Stimulated activated CD8-positive, alpha-beta memory T cell treated with anti-CD3 and anti-CD28 coated beads, Interleukin-15, amount 100 ng/mL, for 48 hours (primary cell): ENCODE results near the gene CATSPER3.

ENCODE experiments used
- DNase-seq, 2 donors: peaks; one replicate each; pipeline ENCODE4 v3.0.0-alpha.2; 2020; ENCODE audit warnings: low read depth in 2 of 2

The CATSPER3 gene

GRCh38 chr5:135041145-135041587, 73.5 kb downstream of the CATSPER3 start:
- DNase-seq: no peak

DNA sequence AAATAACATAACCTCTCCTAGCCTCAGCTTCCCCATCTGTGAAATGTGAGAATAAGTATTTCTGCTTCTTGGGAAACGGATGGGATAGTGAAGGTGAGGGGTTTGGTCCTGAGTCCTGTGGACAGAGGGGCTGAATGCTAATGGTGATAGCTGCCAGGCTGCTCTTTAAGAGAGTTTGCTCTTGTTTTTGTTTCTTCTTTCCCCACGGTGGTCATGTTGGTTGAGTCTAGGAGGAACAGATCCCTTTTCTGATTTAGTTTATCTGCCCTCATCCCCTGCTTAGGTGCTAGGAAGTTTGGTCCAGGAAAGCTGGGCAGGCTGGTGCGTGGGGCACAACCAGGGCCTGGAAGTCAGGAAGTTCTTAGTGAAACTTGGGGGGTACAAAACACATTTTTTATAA, 74.0 kb downstream of the CATSPER3 start:
- no peak for DNase-seq

GRCh38 chr5:135042595-135042994, 74.9 kb downstream of the CATSPER3 start:
- DNase-seq: no peak

- no peak for DNase-seq
Observed at GRCh38 chr5:135045488-135045887, 77.8 kb downstream of the CATSPER3 start.

GRCh38 chr5:135046661-135047346, 79.1 kb downstream of the CATSPER3 start:
- DNase-seq: no peak

- no peak for DNase-seq
Observed at GRCh38 chr5:135047347-135047695, 79.6 kb downstream of the CATSPER3 start.

GRCh38 chr5:135048286-135048685, 80.6 kb downstream of the CATSPER3 start:
- DNase-seq: no peak

DNA sequence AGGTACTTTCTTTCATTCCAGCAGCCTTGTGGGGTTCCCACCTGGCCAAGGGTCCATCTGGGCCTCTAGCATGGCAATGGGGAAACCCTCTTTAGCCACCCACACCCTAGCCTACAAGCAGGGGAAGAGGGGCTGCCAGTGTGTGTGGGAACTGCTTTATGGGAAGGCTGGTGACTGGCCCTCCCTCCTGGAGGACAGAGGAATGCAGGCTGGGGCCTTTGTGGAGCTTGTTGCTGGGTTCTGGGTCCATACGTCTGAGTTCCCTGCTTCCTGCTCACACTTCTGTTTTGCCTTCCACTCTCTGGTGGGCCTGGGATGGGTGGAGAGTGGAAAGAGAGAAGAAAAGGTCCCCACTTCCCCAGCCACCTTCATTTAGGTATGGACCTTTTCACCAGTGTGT, 81.2 kb downstream of the CATSPER3 start:
- DNase-seq: no peak

- DNase-seq: no peak
Observed at GRCh38 chr5:135050244-135050767, 82.6 kb downstream of the CATSPER3 start.

GRCh38 chr5:135051399-135051798, 83.7 kb downstream of the CATSPER3 start:
- no peak for DNase-seq

- no peak for DNase-seq
Observed at GRCh38 chr5:135051872-135052271, 84.2 kb downstream of the CATSPER3 start.

GRCh38 chr5:135052511-135053145, 84.9 kb downstream of the CATSPER3 start:
- no peak for DNase-seq

GRCh38 chr5:135053278-135053677, 85.6 kb downstream of the CATSPER3 start:
- DNase-seq: no peak

GRCh38 chr5:135053989-135054388, 86.3 kb downstream of the CATSPER3 start:
- no peak for DNase-seq

DNA sequence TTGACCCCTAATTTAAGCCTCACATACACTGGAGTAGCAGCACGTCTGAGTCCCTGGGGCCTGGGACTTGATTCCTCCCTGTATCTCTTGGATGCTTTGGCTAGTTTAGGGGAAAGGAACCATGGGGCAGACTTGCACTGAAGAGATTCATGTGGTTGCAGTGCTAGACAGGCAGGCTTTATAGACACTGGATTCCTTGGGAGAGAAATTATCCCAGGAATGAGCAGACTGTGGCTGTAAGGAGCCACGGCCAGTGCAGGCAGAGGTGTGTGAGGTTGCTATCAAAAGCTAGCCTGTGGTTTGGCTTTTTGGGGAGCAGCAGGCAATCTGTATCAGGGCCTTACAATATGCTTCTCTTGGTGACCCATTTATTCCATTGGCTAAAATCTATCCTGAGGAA, 86.8 kb downstream of the CATSPER3 start:
- DNase-seq: no peak

- DNase-seq: no peak
Observed at GRCh38 chr5:135055396-135055795, 87.7 kb downstream of the CATSPER3 start.

- no peak for DNase-seq
Observed at GRCh38 chr5:135056316-135057030, 88.8 kb downstream of the CATSPER3 start.

DNA sequence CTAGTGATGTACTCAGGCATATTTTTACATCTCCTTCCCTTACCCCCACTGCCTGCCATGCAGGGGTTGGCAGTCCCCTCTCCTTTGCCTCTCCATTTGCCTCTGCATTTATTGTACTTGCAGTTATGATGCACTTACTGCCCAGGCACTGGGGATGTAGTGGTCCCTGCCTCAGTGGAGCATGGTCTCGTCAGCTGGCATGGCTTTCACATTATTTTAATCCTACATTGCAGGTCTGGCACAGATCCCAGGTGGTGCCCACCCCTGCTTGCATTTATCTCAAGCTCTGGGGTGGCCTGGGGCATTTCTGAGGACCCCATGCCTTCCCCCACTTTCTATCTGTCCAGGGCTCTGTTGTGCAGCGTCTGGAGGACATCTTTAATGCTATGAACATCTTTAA, 89.5 kb downstream of the CATSPER3 start:
- DNase-seq: no peak

DNA sequence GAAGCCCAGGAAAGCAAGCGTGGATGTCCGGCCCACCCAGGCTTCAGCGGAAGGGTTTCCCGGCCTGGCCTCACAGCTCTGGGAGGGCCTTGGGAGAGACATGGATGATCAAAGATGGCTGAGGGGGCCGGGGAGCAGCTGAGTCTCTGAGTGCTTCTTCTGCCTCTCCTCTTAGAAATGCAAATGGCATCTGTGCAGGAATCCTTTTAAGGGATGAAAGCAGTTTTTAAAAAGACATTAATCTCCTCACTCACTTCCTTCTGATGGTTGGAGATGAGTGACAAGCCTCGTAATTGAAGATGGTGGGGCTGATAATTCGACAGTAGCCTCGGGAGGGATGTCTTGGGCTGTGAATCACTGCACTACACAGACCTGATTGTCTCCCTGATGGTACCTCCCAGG, 90.6 kb downstream of the CATSPER3 start:
- DNase-seq: no peak

- no peak for DNase-seq
Observed at GRCh38 chr5:135059000-135059923, 91.6 kb downstream of the CATSPER3 start.

GRCh38 chr5:135060021-135060420, 92.3 kb downstream of the CATSPER3 start:
- no peak for DNase-seq

DNA sequence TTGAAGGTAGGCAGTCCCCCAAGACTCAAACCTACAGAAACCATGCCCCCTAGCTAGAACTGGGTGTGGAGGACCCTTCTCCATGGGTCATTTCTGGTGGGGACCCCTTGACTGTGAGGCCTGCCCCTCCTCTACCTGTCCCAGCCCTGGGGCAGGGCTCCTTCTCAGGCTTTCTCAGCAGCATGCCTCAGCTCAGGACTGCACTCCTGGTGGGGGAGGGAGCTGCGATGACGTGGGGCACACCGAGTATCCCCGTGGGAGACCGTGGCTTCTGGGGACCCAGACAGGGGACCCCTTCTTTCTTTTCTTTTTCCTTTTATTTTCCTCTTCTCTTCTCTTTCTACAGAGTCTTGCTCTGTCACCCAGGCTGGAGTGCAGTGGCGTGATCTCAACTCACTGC, 93.3 kb downstream of the CATSPER3 start:
- no peak for DNase-seq
